Gastrocnemius medialis (tissue), 4 donors: ENCODE data around the gene FAM81A. TPM values are rescaled to one million over a fixed set of nuclear protein-coding genes. Genes with fewer than 3 reads are reported as not detected.

ENCODE experiments used
- ATAC-seq, 2 donors: fragments of 150-250 bp; one replicate each; pipeline ENCODE4 v1.9.1; 2016
- DNase-seq, 2 donors: peaks; one replicate each; pipeline ENCODE4 v3.0.0-alpha.2; 2019
- H3K27ac ChIP-seq, 4 donors: fragments of 200-600 bp; sonication (generic); 1 replicate in 1 of 4; 2 replicates in 3 of 4; pipeline ENCODE4 v1.5.1; 2016 to 2018; ENCODE audit warnings: mild to moderate bottlenecking in 2 of 4, moderate library complexity in 1 of 4
- H3K27me3 ChIP-seq, 3 donors: fragments of 200-600 bp; sonication (generic) in 2 of 3; 1 replicate in 1 of 3; 2 replicates in 2 of 3; pipeline versions ENCODE4 v1.5.1 to v1.6.0; 2016 to 2019; ENCODE audit warnings: mild to moderate bottlenecking in 1 of 3, moderate library complexity in 1 of 3
- H3K36me3 ChIP-seq, 2 donors: fragments of 200-600 bp; sonication (generic) in 1 of 2; one replicate each; pipeline ENCODE4 v1.5.1; 2017 to 2018
- H3K4me1 ChIP-seq, 2 donors: fragments of 200-600 bp; sonication (generic) in 1 of 2; one replicate each; pipeline ENCODE4 v1.5.1; 2016 to 2017; ENCODE audit warnings: mild to moderate bottlenecking in 2 of 2
- H3K4me3 ChIP-seq, 4 donors: fragments of 200-600 bp; sonication (generic) in 3 of 4; 1 replicate in 1 of 4; 2 replicates in 3 of 4; pipeline ENCODE4 v1.5.1; 2016 to 2019; ENCODE audit warnings: mild to moderate bottlenecking in 2 of 4
- H3K9me3 ChIP-seq, 3 donors: fragments of 200-600 bp; sonication (generic) in 2 of 3; 1 replicate in 1 of 3; 2 replicates in 2 of 3; pipeline ENCODE4 v1.5.1; 2016 to 2019
- POLR2A ChIP-seq, 2 donors: fragments of 450-650 bp; IDR thresholded peaks; one replicate each; pipeline ENCODE4 v1.6.1; 2017; ENCODE audit warnings: antibody characterized with exemption in 2 of 2, mild to moderate bottlenecking in 2 of 2, moderate library complexity in 2 of 2
- in situ Hi-C, 4 donors: fragments of 200-750 bp; cut with MboI; loops; one replicate each; pipeline versions ENCODE4 v1.15.0 to v1.8.0; 2017; ENCODE audit warnings: low sequenced_read_pairs in 4 of 4
- intact Hi-C: fragments of 100-400 bp; cut with DNase I; formaldehyde crosslinking; loops from one replicate; pipeline ENCODE4 v1.15.1; 2023; ENCODE audit warnings: low total_unique reads
- total RNA-seq, 4 donors: library from RNA; depleted of rRNA; stranded (reverse); fragments of >200 nt; gene quantifications; one replicate each; pipeline versions ENCODE4 v1.1.0 to v1.2.3, GENCODE V29; 2016
- TF ChIP-seq, protein P1 (sequence below), 5 experiments: fragments of 450-650 bp in 3 of 5; fragments of 200-600 bp in 2 of 5; sonication (generic) in 2 of 5; IDR thresholded peaks in 4 of 5; conservative IDR thresholded peaks in 1 of 5; 1 replicate in 4 of 5; 2 replicates in 1 of 5; pipeline ENCODE4 v1.5.1; 2016 to 2019; ENCODE audit warnings: antibody characterized with exemption in 5 of 5, mild to moderate bottlenecking in 3 of 5, moderate library complexity in 3 of 5

The FAM81A gene
- total RNA-seq, 4 donors from 2014 or later: 0.07 to 0.10 TPM; not detected in 2

DNA sequence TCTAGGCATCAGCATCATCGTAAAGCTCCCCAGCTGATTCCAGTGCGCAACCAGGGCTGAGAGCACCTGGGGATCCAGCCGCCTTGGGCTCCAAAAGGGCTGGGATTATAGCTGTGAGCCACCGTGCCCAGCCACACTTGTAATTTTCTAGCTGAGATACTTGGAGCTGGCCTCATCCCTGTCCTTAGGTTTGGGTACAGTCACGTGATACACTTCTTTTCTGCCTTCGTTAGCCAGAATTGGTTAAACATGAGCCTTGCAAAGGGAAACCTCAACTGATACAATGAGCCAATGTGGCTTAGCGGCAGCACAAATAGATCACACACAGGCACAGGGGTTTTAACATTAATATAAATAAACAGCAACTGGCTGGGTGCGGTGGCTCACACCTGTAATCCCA is 103.8 kb downstream of the FAM81A start:
- no peaks in the 10 kb centered on the region for H3K36me3 ChIP-seq

DNA sequence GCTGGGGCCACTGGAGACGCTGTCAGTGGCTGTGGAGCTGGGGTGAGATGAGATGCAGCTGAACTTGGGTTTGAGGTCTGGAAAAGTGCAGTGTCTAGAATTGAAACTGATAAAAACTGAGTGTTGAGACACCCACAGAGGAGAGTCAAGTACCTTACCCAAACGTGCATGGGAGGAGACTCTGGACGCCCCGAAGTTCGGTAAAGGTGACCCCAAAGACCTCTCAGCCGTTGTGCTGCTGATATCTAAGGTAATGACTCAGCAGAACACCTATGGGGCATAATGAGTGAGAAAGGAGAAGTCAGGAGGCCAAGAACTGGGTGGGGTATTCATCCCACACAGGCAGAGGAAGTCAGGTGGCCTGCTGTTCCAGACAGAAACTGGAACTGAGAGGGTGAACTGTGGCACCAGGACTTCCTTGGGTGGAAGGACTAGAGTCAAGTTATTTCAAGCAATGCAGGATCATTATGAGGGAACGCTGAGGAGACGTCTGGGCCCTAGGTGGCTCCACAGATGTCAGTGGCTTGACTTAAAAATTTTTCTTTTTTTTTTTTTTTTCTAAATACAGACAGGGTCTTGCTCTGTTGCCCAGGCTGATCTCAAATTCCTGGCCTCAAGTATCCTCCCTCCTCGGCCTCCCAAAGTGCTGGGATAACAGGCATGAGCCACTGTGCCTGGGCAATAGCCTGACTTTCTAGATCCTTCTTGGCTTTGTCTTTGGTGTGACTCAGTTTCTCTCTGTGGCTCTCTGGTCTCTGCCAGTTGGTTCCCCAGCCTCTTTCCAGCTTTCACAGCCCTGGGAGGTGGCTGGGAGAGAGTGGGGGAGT is 105.9 kb downstream of the FAM81A start:
- intact Hi-C loops: no loop called here

More for the DNA sequence above, 103.8 kb downstream of the FAM81A start:
- no peak for ATAC-seq
- Histone ChIP-seq H3K4me1 (no peaks in the 10 kb centered on the region), H3K4me3 (no peak overlapping the region), H3K27ac (no peak overlapping the region), H3K9me3 (no peaks in the 10 kb centered on the region), H3K27me3 (no peaks in the 10 kb centered on the region)
- DNase-seq: no peak
- in situ Hi-C loops: no loop called here
- no peak for TF ChIP-seq POLR2A (IDR thresholded peaks at IDR 0.05)
- TF ChIP-seq, protein P1, sequence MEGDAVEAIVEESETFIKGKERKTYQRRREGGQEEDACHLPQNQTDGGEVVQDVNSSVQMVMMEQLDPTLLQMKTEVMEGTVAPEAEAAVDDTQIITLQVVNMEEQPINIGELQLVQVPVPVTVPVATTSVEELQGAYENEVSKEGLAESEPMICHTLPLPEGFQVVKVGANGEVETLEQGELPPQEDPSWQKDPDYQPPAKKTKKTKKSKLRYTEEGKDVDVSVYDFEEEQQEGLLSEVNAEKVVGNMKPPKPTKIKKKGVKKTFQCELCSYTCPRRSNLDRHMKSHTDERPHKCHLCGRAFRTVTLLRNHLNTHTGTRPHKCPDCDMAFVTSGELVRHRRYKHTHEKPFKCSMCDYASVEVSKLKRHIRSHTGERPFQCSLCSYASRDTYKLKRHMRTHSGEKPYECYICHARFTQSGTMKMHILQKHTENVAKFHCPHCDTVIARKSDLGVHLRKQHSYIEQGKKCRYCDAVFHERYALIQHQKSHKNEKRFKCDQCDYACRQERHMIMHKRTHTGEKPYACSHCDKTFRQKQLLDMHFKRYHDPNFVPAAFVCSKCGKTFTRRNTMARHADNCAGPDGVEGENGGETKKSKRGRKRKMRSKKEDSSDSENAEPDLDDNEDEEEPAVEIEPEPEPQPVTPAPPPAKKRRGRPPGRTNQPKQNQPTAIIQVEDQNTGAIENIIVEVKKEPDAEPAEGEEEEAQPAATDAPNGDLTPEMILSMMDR (IDR thresholded peaks at IDR 0.05 in 4 of 5, conservative IDR thresholded peaks at IDR 0.05 in 1 of 5): no peak
- intact Hi-C loops: no loop called here

GRCh38 chr15:59545573-59545972 is 107.6 kb downstream of the FAM81A start:
- no peaks in the 10 kb centered on the region for H3K4me1 ChIP-seq
- intact Hi-C loops: no loop called here
- H3K36me3 ChIP-seq: no peaks in the 10 kb centered on the region
- in situ Hi-C loops: no loop called here
- no peak overlapping the region for H3K4me3 ChIP-seq
- no peak for DNase-seq
- no peak for ATAC-seq
- H3K27ac ChIP-seq: no peak overlapping the region
- H3K27me3 ChIP-seq: no peaks in the 10 kb centered on the region
- no peak for TF ChIP-seq POLR2A (IDR thresholded peaks at IDR 0.05)
- TF ChIP-seq, protein P1 (IDR thresholded peaks at IDR 0.05 in 4 of 5, conservative IDR thresholded peaks at IDR 0.05 in 1 of 5): no peak
- H3K9me3 ChIP-seq: no peaks in the 10 kb centered on the region

More for the DNA sequence above, 105.9 kb downstream of the FAM81A start:
- Histone ChIP-seq H3K27me3 (no peaks in the 10 kb centered on the region), H3K4me1 (no peaks in the 10 kb centered on the region), H3K4me3 (no peak overlapping the region), H3K36me3 (no peaks in the 10 kb centered on the region), H3K9me3 (no peaks in the 10 kb centered on the region), H3K27ac (no peak overlapping the region)
- TF ChIP-seq POLR2A (IDR thresholded peaks at IDR 0.05): no peak
- TF ChIP-seq, protein P1 (IDR thresholded peaks at IDR 0.05 in 4 of 5, conservative IDR thresholded peaks at IDR 0.05 in 1 of 5): no peak
- in situ Hi-C loops: no loop called here
- ATAC-seq (no peak), DNase-seq (no peak)

DNA sequence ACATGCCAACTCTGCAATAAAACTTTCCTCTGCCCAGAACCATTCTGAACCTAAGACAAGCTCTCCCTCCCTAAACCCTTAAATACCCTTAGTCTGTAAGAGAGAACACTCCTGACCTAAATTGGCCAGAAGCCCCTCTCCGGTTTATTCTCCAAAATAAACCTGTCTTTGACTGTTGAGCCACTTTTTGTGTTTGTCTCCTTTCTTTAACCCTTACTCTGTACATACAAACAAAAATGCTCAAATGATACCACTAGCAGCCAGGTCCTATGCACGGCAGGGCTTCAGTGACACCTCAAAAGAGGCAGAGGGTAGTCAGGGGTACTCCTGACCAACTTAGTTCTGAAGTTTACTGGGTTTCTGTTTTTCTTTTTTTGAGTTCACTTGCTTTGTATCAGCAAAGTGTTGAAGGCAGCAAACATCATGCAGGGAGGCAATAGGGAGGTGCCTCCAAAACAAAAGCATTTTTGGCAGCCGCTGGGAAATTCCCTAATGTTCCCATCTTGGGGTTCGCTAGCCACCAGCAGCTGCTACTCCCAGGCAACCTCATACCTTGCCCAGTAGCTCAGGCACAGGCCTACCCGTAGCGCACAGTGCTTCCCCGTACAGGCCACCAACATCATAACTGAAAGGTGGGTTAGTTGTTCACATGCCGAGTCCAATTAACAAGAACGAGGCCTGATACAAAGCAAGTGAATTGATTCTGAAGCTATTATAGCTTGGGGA is 110.7 kb downstream of the FAM81A start:
- no peaks in the 10 kb centered on the region for H3K27me3 ChIP-seq
- no peak for DNase-seq
- in situ Hi-C loops (no loop called here), intact Hi-C loops (no loop called here)
- no peak for TF ChIP-seq POLR2A (IDR thresholded peaks at IDR 0.05)
- TF ChIP-seq, protein P1 (IDR thresholded peaks at IDR 0.05 in 4 of 5, conservative IDR thresholded peaks at IDR 0.05 in 1 of 5): no peak
- no peaks in the 10 kb centered on the region for H3K4me1 ChIP-seq
- ATAC-seq: no peak
- H3K27ac ChIP-seq: no peak overlapping the region
- H3K36me3 ChIP-seq: no peaks in the 10 kb centered on the region
- H3K9me3 ChIP-seq: no peaks in the 10 kb centered on the region
- H3K4me3 ChIP-seq: no peak overlapping the region
